ENCODE measurements around the gene ENTREP1.

DNA sequence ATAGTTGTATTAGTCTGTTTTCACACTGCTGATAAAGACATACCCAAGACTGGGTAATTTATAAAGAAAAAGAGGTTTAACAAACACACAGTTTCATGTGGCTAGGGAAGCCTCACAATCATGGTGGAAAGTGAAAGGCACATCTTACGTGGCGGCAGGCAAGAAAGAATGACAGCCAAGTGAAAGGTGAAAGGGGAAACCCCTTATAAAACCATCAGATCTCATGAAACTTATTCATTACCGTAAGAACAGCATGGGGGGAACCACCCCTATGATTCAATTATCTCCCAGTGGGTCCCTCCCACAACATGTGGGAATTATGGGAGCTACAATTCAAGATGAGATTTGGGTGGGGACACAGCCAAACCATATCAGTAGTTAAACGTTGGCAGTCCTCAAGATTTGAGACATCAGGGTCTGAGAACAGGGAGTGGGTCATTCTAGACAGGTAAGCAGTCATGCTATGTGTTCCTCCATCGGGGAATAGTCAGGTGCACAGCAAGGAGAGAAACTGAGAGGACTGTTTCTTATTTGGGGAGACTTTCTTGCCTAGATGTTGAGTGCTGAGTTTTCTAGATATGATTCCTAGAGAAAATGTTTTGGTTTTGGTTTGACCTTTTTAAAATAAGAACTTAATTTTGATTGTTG is 45.8 kb upstream of the ENTREP1 start:
- TF ChIP-seq CTCF (IDR thresholded peaks at IDR 0.05; ENCODE audit: low read depth, low read length, missing input control), result no peak
- TF ChIP-seq YY1 (IDR thresholded peaks at IDR 0.05), result no peak
- no peak for TF ChIP-seq SP1 (IDR thresholded peaks at IDR 0.05)
- no peak for TF ChIP-seq RAD21 (IDR thresholded peaks at IDR 0.05)
- no peak for TF ChIP-seq MAX (IDR thresholded peaks at IDR 0.05)
- TF ChIP-seq HNF4G (IDR thresholded peaks at IDR 0.05), result no peak
- TF ChIP-seq FOXA1 (IDR thresholded peaks at IDR 0.05), result no peak
- no peak for TF ChIP-seq FOXA2 (IDR thresholded peaks at IDR 0.05)
- TF ChIP-seq JUND (IDR thresholded peaks at IDR 0.05), result no peak
- TF ChIP-seq REST (IDR thresholded peaks at IDR 0.05), result no peak
- no peak for TF ChIP-seq TAF1 (conservative IDR thresholded peaks at IDR 0.05)
- TF ChIP-seq, protein P1, sequence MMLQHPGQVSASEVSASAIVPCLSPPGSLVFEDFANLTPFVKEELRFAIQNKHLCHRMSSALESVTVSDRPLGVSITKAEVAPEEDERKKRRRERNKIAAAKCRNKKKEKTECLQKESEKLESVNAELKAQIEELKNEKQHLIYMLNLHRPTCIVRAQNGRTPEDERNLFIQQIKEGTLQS (IDR thresholded peaks at IDR 0.05), result no peak
- TF ChIP-seq EGR1 (IDR thresholded peaks at IDR 0.05; ENCODE audit: low read depth in 2 of 2), result no peak
- TF ChIP-seq, protein P2, sequence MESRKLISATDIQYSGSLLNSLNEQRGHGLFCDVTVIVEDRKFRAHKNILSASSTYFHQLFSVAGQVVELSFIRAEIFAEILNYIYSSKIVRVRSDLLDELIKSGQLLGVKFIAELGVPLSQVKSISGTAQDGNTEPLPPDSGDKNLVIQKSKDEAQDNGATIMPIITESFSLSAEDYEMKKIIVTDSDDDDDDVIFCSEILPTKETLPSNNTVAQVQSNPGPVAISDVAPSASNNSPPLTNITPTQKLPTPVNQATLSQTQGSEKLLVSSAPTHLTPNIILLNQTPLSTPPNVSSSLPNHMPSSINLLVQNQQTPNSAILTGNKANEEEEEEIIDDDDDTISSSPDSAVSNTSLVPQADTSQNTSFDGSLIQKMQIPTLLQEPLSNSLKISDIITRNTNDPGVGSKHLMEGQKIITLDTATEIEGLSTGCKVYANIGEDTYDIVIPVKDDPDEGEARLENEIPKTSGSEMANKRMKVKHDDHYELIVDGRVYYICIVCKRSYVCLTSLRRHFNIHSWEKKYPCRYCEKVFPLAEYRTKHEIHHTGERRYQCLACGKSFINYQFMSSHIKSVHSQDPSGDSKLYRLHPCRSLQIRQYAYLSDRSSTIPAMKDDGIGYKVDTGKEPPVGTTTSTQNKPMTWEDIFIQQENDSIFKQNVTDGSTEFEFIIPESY (IDR thresholded peaks at IDR 0.05), result no peak
